H7 (cell line): Measurements from ENCODE around the gene DUSP10. TPM values are rescaled to one million over a fixed set of nuclear protein-coding genes. Genes with fewer than 3 reads are reported as not detected.

ENCODE experiments used
- DNase-seq: peaks from one replicate; pipeline ENCODE4 v3.0.0; 2012
- H3K27me3 ChIP-seq: 2 replicates; pipeline ENCODE4 v1.6.0; 2011; ENCODE audit warnings: mild to moderate bottlenecking, low read length; ENCODE audit not compliant: control insufficient read depth, insufficient read depth
- H3K36me3 ChIP-seq: replicated peaks from 2 replicates; pipeline ENCODE4 v1.5.1; 2011; ENCODE audit warnings: low read length; ENCODE audit not compliant: control insufficient read depth, insufficient read depth
- H3K4me3 ChIP-seq: 2 replicates; pipeline ENCODE4 v1.5.1; 2011; ENCODE audit warnings: low read depth, mild to moderate bottlenecking, control low read depth, low read length, moderate library complexity; ENCODE audit not compliant: insufficient read depth
- total RNA-seq: library from RNA; depleted of rRNA; stranded (reverse); fragments of >200 nt; shearing (Covaris generic); gene quantifications from 2 replicates; pipeline ENCODE4 v1.2.3, GENCODE V29; 2014

Gene DUSP10
- total RNA-seq, 1 experiment from 2014 or later: 16.5 TPM

DNA sequence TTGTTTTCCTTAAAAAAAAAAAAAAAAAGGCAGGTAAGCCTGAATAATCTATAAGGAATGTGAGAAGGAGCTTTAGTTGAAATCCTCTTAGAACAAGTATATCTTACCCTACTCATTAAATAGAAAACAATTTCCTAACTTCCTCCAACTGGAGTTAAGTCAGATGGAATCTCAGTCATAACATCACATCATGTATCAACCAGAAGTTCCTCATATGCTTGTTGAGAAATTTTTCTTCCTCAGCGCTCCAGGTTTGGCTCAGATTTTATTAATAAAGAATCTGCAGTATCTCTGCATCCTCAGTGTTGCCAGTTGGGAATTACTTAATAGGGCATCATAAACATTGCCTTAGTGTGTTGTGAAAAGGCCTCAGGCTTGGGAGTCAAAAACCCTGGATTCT, 37.6 kb downstream of the DUSP10 start:
- H3K36me3 ChIP-seq: no peaks in the 10 kb centered on the region
- no peaks in the 10 kb centered on the region for H3K27me3 ChIP-seq
- H3K4me3 ChIP-seq: no peak overlapping the region
- no peak for DNase-seq

GRCh38 chr1:221701570-221702186, 40.2 kb downstream of the DUSP10 start:
- no peaks in the 10 kb centered on the region for H3K27me3 ChIP-seq
- H3K4me3 ChIP-seq: no peak overlapping the region
- DNase-seq: no peak
- H3K36me3 ChIP-seq: no peaks in the 10 kb centered on the region

DNA sequence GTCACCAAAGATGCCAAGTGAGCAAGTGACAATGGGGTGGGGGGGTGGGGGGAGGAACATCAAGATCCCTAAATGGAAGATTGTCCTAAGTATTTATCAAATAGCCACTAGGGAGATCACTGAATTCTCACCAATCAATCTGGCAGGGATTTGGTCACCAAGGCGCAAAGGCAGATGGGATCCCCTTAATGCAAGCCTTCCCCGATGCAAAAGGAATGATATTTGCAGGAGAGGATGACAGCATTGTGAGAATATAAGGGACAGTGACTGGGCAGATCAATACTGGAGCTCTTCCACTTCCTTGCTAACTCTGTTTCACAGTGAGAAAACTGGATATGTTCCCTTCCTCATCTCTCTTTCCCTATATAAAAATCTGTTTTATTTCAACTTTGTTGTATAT, 40.9 kb downstream of the DUSP10 start:
- no peak overlapping the region for H3K4me3 ChIP-seq
- H3K27me3 ChIP-seq: no peaks in the 10 kb centered on the region
- DNase-seq: no peak
- H3K36me3 ChIP-seq: no peaks in the 10 kb centered on the region

DNA sequence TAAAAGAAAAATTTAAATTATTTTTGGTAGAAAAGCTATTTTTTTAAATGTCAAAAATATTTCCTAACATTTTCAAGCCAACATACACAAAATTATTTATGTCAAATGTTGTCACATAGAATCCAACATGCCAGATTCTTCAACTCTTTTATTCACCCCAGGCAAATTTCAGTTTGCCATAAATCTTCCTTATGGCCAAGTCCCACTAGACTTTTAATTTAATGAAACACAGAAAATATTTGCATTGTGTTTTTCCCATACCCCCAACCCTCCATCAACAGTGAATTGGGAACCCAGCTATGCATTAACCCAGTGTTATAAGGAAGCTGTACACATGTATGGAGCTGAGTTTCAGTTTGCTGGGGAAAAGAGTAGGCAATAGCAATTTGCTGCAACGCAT, 41.4 kb downstream of the DUSP10 start:
- H3K4me3 ChIP-seq: no peak overlapping the region
- no peaks in the 10 kb centered on the region for H3K27me3 ChIP-seq
- no peak for DNase-seq
- no peaks in the 10 kb centered on the region for H3K36me3 ChIP-seq

GRCh38 chr1:221699978-221700519, 41.8 kb downstream of the DUSP10 start:
- DNase-seq: no peak
- Histone ChIP-seq H3K27me3 (no peaks in the 10 kb centered on the region), H3K4me3 (no peak overlapping the region), H3K36me3 (no peaks in the 10 kb centered on the region)

DNA sequence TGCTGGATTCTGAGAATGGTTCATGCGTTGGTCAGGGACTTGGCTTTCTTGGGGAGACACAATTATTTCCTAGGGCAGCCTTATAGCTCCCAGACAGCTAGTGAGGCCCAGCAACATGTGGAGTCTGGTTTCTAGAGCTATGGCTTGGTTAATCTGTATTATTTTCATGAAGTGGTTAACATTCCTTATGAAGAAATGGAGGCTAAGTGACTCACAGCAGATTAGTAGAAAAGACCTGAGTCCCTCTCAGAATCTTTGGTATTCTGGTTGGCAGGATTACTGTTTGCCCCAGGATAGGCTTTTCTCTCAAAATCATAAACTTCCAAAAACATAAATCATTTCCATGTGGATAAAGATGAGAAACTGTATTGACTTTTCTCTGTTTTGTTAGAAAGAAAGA, 42.3 kb downstream of the DUSP10 start:
- no peaks in the 10 kb centered on the region for H3K36me3 ChIP-seq
- H3K27me3 ChIP-seq: no peaks in the 10 kb centered on the region
- DNase-seq: no peak
- H3K4me3 ChIP-seq: no peak overlapping the region

GRCh38 chr1:221698579-221699349, 43.1 kb downstream of the DUSP10 start:
- Histone ChIP-seq H3K36me3 (no peaks in the 10 kb centered on the region), H3K27me3 (no peaks in the 10 kb centered on the region), H3K4me3 (no peak overlapping the region)
- DNase-seq: no peak

DNA sequence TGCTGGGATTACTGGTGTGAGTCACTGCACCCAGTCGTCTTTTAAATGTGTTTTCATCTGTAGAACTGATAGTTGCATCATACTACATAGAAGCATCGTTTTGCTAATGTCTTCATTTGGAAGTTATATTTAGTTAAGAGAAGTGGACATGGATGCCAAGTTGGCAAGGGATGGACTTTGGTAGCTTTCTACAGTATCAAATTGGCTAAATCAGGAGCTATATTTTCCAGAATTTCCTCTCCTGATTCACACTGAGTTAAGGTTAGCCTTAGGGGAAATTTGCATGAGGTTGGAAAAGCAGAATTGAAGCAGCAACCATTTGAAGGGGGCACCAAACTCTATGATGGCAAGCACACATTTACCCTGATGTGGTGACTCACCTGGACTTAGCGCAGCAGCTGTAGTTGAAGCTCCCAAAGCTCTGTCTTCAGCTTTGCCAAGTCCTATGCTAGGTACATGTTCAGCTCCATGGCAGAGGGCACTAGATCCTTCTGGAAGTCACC, 43.9 kb downstream of the DUSP10 start:
- DNase-seq: no peak
- H3K27me3 ChIP-seq: no peaks in the 10 kb centered on the region
- H3K36me3 ChIP-seq: no peaks in the 10 kb centered on the region
- H3K4me3 ChIP-seq: no peak overlapping the region

- no peaks in the 10 kb centered on the region for H3K27me3 ChIP-seq
- H3K4me3 ChIP-seq: no peak overlapping the region
- H3K36me3 ChIP-seq: no peaks in the 10 kb centered on the region
- no peak for DNase-seq
Observed at GRCh38 chr1:221696718-221697461, 45.0 kb downstream of the DUSP10 start.

GRCh38 chr1:221696027-221696426, 45.9 kb downstream of the DUSP10 start:
- no peak for DNase-seq
- H3K4me3 ChIP-seq: no peak overlapping the region
- H3K36me3 ChIP-seq: no peaks in the 10 kb centered on the region
- H3K27me3 ChIP-seq: no peaks in the 10 kb centered on the region

DNA sequence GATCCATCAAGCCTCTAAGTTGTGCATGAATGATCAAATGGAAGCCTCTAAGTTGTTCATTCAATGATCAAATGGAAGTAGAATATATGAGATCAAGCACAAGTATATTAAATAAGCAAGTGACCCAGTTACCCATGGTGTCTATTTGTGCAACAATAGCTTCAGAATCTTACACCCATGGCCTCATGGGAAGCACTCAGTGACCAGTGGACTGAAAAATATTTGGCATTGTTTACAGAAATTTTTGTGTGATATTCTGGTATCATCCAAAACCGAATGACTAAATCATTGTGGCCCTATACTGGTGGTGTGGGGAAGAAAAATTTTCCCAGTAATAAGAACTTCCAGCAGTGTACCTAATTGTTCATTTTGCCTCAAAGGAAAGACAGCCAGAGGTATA, 46.6 kb downstream of the DUSP10 start:
- no peaks in the 10 kb centered on the region for H3K36me3 ChIP-seq
- H3K4me3 ChIP-seq: no peak overlapping the region
- no peak for DNase-seq
- H3K27me3 ChIP-seq: no peaks in the 10 kb centered on the region

GRCh38 chr1:221694109-221694508, 47.8 kb downstream of the DUSP10 start:
- no peak overlapping the region for H3K4me3 ChIP-seq
- H3K27me3 ChIP-seq: no peaks in the 10 kb centered on the region

GRCh38 chr1:221693087-221693486, 48.8 kb downstream of the DUSP10 start:
- DNase-seq: peak; percentile 27
- no peak overlapping the region for H3K4me3 ChIP-seq

More at GRCh38 chr1:221694109-221694508, 47.8 kb downstream of the DUSP10 start:
- no peaks in the 10 kb centered on the region for H3K36me3 ChIP-seq
- DNase-seq: no peak

DNA sequence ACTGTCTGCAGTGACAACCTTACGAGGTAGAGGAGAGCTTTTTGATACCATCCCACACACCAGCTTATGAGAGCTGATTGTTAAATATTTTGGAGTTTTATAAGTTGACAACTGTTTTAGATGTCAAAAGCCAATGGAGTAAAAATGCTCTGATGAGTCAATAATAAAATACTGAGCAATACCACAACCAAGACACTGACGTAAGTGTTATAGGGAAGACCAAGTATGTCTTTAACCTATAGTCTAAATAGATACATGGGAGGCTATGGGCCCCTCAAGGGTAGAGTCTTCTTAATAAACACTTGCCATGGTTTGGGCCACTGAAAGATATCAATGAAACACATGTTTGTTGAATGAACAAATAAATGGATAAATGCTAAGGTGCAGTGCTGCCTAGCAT, 49.2 kb downstream of the DUSP10 start:
- DNase-seq: no peak
- H3K36me3 ChIP-seq: no peaks in the 10 kb centered on the region
- H3K4me3 ChIP-seq: no peak overlapping the region
- H3K27me3 ChIP-seq: no peaks in the 10 kb centered on the region

More at GRCh38 chr1:221693087-221693486, 48.8 kb downstream of the DUSP10 start:
- H3K27me3 ChIP-seq: no peaks in the 10 kb centered on the region
- no peaks in the 10 kb centered on the region for H3K36me3 ChIP-seq
